ENCODE results near the gene GATB.

The GATB gene

DNA sequence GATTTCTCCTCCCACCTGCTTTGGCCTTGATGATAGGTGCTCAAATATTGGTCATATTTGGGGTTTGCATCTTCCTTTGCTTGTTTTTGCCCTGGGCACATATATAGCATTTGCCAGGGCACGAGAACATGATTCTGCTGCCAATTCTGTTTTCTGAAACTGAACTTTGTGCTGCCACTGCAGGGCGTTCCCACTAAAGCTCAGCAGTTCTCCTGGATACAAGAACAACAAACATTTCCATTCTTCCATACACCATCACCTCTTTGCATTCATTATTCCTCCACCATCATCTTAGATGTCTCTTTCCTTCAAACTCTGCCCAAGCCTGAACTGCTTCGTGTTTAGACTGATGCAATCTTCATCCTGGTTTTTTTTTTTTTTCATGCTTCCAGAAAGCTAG, 36.3 kb upstream of the GATB start:
- TF ChIP-seq, protein P1, sequence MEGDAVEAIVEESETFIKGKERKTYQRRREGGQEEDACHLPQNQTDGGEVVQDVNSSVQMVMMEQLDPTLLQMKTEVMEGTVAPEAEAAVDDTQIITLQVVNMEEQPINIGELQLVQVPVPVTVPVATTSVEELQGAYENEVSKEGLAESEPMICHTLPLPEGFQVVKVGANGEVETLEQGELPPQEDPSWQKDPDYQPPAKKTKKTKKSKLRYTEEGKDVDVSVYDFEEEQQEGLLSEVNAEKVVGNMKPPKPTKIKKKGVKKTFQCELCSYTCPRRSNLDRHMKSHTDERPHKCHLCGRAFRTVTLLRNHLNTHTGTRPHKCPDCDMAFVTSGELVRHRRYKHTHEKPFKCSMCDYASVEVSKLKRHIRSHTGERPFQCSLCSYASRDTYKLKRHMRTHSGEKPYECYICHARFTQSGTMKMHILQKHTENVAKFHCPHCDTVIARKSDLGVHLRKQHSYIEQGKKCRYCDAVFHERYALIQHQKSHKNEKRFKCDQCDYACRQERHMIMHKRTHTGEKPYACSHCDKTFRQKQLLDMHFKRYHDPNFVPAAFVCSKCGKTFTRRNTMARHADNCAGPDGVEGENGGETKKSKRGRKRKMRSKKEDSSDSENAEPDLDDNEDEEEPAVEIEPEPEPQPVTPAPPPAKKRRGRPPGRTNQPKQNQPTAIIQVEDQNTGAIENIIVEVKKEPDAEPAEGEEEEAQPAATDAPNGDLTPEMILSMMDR (IDR thresholded peaks at IDR 0.05): no peak

DNA sequence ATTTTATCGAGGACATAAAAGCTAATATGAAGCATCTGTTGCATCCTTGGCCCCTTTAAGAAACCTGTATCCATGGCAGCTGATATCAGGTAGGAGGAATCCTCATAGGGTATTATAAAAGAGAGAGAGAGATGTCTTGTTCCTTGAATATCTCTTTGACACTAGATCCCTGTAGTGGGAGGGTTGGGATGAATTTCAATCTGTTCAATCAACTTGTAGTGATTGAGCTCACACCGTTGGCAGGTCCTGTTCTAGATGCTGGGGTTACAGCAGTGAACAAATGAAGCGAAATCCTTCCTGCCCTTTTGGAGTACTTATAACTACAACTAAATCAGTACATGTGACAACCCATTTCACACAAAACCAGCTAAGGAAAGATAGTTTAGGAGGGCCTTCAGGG, 35.3 kb upstream of the GATB start:
- TF ChIP-seq, protein P1 (IDR thresholded peaks at IDR 0.05): no peak

DNA sequence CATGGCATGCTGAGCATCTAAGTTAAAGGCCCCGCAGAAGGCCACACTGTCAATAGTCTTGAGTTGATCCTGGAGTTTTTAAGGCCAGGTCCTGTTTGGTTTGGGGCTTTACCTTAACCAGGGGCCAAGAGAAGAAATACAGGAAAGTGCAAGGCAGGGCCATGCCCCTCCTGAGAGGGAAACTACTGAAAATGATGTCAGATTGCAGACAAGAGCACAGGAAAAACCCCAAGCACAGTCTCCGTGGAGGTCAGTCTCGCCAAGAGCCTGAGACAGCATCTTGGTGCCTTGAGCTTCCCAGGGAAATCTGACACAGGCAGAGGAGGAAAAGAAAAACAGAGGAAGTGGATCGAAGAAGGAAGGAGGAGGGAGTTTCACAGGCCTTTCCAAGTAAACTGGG, 32.2 kb upstream of the GATB start:
- TF ChIP-seq, protein P1 (IDR thresholded peaks at IDR 0.05): no peak

DNA sequence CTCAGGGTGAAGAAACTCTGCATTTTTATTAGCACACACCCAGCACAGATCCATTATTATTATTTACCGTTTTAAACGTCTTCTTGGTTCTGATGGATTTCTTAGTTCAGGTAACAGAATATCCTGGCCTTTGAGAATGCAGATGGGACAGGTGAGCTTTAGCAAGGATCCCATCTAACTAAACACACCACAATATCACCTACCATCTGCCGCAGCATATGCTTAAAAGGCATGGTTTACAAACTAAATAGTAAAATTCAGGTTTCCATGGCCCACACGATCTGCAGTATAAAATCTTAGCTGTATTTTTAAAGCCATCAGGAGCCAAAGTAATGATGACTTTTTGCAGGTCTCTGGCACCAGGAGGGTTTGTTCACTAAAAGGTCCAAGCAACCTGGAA, 31.7 kb upstream of the GATB start:
- TF ChIP-seq, protein P1 (IDR thresholded peaks at IDR 0.05): no peak

DNA sequence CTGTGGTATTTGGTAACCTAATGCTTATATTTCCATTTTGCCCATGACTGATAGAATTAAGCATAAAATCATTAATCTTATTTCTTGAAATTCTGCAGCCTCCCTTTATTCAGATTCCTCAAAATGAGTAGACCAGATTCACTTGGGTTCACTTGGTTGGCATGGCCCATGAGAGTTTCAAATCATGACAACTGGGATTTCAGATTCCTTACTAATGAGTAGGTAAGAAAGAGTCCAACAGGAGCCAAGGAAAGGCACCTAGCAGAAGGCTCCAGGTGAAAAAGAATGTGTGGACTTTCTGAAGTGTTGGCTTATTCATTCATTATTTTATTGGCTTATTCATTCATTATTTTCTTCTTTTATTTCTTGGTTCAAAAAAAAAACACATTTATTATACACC, 27.2 kb upstream of the GATB start:
- TF ChIP-seq, protein P1 (IDR thresholded peaks at IDR 0.05): no peak

DNA sequence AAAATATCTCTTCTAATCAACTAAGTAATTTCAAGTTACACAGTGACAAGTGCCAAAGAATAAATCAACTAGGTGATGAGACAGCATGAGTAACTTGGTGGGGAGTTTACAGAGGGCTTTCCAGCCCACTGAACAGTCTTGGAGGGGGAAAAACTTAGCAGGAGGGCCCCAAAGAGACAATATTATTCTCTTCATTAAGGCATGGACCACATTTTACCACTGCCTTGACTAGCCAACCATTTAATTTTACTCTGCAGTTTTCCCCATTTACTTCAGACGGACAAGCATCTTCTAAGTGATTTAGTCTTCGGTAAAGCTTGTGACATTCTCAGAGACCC, 25.3 kb upstream of the GATB start:
- TF ChIP-seq, protein P1 (IDR thresholded peaks at IDR 0.05): no peak

DNA sequence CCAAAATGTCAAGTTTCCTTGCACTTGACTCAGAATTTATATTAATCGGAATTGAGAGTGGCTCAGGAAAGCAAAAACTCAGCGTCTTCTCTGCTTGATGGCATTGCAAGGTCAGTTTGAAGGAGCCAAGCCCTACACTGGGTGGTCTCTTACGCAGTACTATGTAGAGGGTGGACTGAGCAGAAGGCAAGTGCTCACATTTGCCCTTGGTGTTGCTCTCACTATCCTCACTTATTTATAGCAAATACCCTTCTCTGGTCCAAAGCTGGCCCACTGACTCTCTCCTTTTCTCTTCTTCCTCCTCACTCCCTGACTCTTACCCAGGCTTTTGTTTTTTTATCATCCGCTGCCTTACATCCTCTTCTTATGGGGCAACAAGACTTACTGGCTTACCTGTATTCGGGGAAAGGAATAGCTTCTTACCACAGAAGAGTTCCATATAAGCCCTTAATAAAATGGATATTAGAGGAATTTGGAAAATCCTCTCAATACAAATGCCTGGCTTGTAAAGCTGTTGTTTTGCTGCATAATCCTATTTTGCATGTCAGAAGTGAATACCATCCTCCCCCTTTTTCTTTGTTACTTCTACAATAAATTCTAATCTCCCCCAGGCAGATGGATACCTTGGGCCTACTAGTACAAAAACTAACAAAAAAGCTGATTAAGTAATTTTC, 24.8 kb upstream of the GATB start:
- TF ChIP-seq, protein P1 (IDR thresholded peaks at IDR 0.05): no peak

DNA sequence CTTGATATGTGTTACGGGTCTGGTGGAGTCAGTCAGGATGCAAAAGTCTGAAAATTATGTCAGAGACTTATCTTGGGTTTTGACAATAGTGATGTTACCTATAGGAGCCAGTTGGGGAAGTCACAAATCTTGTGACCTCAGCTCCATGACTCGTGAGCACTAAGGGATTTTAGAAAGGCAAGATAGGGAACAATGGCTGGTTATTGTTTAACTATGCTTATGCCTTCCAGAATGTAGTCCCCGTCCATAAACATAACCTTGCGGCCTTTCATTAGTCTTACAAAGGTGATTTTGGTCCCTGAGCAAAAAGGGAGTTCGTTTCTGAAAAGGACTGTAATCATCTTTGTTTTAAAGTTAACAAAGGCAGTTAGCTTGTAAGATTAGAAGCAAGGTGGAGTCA, 23.9 kb upstream of the GATB start:
- TF ChIP-seq, protein P1 (IDR thresholded peaks at IDR 0.05): no peak
